Astrocyte (in vitro differentiated cells and primary cell): ENCODE measurements around the gene RPAP2.
"Not testable (repeated sequence)": the region's sequence is repeated elsewhere in the genome, so short reads cannot be mapped to it uniquely, and the experiment has no call there.

ENCODE experiments used
- CTCF ChIP-seq: IDR thresholded peaks from 2 replicates; pipeline ENCODE4 v1.5.1; 2011; ENCODE audit warnings: low read depth, mild to moderate bottlenecking, inconsistent platforms, low read length, moderate library complexity; ENCODE audit not compliant: insufficient read depth
- EZH2 ChIP-seq: IDR thresholded peaks from 2 replicates; pipeline ENCODE4 v1.6.1; 2012; ENCODE audit warnings: mild to moderate bottlenecking, low read length, inconsistent platforms; ENCODE audit not compliant: insufficient read depth

DNA sequence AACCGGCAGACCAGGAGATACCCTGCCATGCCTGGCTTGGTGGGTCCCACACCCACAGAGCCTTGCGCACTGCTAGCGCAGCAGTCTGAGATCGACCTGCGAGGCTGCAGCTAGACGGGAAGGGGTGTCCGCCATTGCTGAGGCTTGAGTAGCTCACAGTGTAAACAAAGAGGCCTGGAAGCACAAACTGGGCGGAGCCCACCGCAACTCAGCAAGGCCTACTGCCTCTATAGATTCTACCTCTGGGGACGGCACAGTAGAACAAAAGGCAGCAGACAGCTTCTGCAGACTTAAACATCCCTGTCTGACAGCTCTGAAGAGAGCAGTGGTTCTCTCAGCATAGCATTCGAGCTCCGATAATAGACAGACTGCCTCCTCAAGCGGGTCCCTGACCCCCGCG is 19.1 kb upstream of the RPAP2 start:
- TF ChIP-seq CTCF, EZH2: not testable (repeated sequence)
